Heart left ventricle (tissue), 16 donors: ENCODE results near the gene AGPAT3. TPM values are rescaled to one million over a fixed set of nuclear protein-coding genes. Genes with fewer than 3 reads are reported as not detected.

Experiments
- ATAC-seq, 4 donors: fragments of 200-7000 bp; cut with Tn5 transposase; one replicate each; pipeline ENCODE4 v1.9.1; 2020 to 2022; ENCODE audit warnings: moderate library complexity in 4 of 4, mild to moderate bottlenecking in 3 of 4, moderate number of reproducible peaks in 1 of 4
- DNase-seq, 5 donors: peaks; one replicate each; pipeline ENCODE4 v3.0.0-alpha.2; 2020
- H3K27ac ChIP-seq, 12 donors: fragments of 200-600 bp; sonication (generic) in 4 of 12; one replicate each; pipeline versions ENCODE4 v1.5.0 to v1.8.0; 2016 to 2022; ENCODE audit warnings: mild to moderate bottlenecking in 2 of 12
- H3K27me3 ChIP-seq, 9 donors: fragments of 200-600 bp; sonication (generic) in 2 of 9; one replicate each; pipeline versions ENCODE4 v1.5.1 to v1.8.0; 2016 to 2022; ENCODE audit warnings: mild to moderate bottlenecking in 3 of 9
- H3K36me3 ChIP-seq, 9 donors: fragments of 200-600 bp; sonication (generic) in 2 of 9; one replicate each; pipeline versions ENCODE4 v1.5.0 to v1.8.0; 2018 to 2022; ENCODE audit warnings: mild to moderate bottlenecking in 2 of 9
- H3K4me1 ChIP-seq, 12 donors: fragments of 200-600 bp; sonication (generic) in 4 of 12; one replicate each; pipeline versions ENCODE4 v1.5.0 to v1.8.0; 2016 to 2022; ENCODE audit warnings: mild to moderate bottlenecking in 3 of 12
- H3K4me3 ChIP-seq, 12 donors: fragments of 200-600 bp; sonication (generic) in 4 of 12; one replicate each; pipeline versions ENCODE4 v1.5.0 to v1.8.0; 2017 to 2022; ENCODE audit warnings: mild to moderate bottlenecking in 9 of 12, moderate library complexity in 4 of 12
- H3K9me3 ChIP-seq, 12 donors: fragments of 200-600 bp; sonication (generic) in 4 of 12; one replicate each; pipeline versions ENCODE4 v1.5.0 to v1.8.0; 2016 to 2022; ENCODE audit warnings: mild to moderate bottlenecking in 1 of 12
- POLR2A ChIP-seq, 2 donors: fragments of 450-650 bp; IDR thresholded peaks; one replicate each; pipeline ENCODE4 v1.6.1; 2017; ENCODE audit warnings: antibody characterized with exemption in 2 of 2, mild to moderate bottlenecking in 2 of 2, moderate library complexity in 2 of 2
- WGBS, 4 donors: extraction: QIAGEN DNeasy Blood & Tissue Kit in 2 of 4; methylation state at CpG; one replicate each; pipeline versions ENCODE4 v1.1.5 to v1.1.7; 2013 to 2018; 5-methylcytosine and 5-hydroxymethylcytosine counted together
- intact Hi-C, 10 donors: fragments of 100-400 bp; cut with DNase I; formaldehyde crosslinking; loops; one replicate each; pipeline versions ENCODE4 v1.11.1 to v1.14.2; 2022
- polyA plus RNA-seq, 2 donors: library from polyadenylated mRNA; stranded (reverse); fragments of 200-250 nt; gene quantifications; one replicate each; pipeline ENCODE4 v1.2.3, GENCODE V29; 2013
- total RNA-seq, 9 donors: library from RNA; depleted of rRNA in 2 of 9; stranded (reverse); fragments of >200 nt in 2 of 9; fragmentation: NEBNext Ultra II Directional in 3 of 9; extraction: Animal tissue kit (Norgen Biotek cat#: 25700) in 3 of 9; gene quantifications; one replicate each; pipeline versions ENCODE4 v1.1.0 to v1.2.4, GENCODE V29; 2016 to 2023
- TF ChIP-seq, protein P1 (sequence below), 12 donors: fragments of 200-600 bp; sonication (generic) in 4 of 12; IDR thresholded peaks; one replicate each; pipeline versions ENCODE4 v1.5.0 to v1.8.0; 2018 to 2022; ENCODE audit warnings: antibody characterized with exemption in 12 of 12, mild to moderate bottlenecking in 5 of 12
- donor health status: ischemic (EF 13 %, LVEDD 7.1; RV severe dilation, severe dysfunction).
- donor health status: healthy with polysubstance abuse.
- donor health status: DM: no; HTN: yes; CAD: no.
- donor health status: DM: no; HTN: no; CAD: no.
- donor health status: ischemic (EF 25% LVEDD 6.9; RV normal size, moderate dysfunction).
- donor health status: ischemic (EF 25% LVEDD 5.7; RV mildly dilated, moderate dysfunction).
- donor health status: healthy.
- donor health status: DM: yes; HTN: yes; CAD: no.
- donor health status: ischemic (EF 35%, LVEDD 5.7; RV mildly dilated, moderate dysfunction).
- donor health status: nonischemic (EF 11% LVEDD 7.7; RV severe dilation, severe dysfunction).
- donor health status: DM: yes; HTN: yes; CAD: no.
- donor health status: PGD.
- donor health status: ischemic (EF 29% LVEDD 5.4; RV normal size, mild dysfunction).
- donor health status: nonischemic (EF 23%, LVEDD 6.1; RV moderate dilation, normal function).

The AGPAT3 gene
- total and polyA plus RNA-seq, 11 donors, result 26.6 to 86.0 (median 64.5) TPM

DNA sequence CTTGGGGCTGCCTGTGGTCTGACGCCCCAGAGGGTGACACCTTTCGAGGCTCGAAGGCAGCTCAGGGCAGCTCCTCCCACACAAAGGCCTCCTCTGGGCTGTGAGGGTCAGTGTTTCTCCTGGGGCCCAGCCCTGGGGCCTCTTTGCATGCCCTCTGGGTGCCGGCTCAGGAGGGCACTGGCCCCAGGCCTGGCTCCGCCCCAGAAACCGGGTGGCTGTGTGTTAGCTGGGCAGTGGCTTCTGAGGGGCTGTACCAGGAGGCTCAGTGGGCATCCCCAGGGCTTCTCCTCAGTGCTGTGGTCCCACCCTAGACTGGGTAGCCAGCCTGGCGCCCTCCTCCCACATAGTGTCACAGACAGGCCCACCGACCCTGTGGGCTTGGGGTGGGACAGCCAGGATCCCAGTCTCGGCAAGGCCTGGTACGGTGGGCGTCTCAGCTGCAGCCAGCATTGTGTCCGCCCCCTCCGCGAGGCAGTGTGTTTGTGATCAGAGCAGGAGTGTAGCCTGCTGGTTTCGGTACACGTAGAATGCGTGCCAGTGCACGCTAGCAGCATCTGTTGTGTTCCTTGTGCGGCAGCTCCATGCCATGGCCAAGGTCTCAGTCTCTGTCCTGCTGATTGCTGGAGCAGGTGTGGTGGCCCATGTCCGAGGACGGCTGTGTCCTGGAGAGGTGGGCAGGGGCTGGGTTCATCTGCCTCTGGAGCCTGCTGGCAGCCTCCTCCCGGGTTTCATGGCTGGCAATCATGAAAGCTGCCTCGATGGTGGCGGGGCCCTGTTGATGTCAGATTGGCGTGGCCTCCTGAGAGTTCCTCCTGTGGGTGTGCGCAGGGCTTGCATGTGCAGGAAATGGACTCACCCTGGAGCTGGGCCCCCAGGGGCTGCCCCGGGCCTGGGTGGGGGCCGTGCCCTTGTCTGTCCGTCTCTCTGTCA is 47.6 kb upstream of the AGPAT3 start:
- Histone ChIP-seq H3K27ac (peak overlapping the region in 1 of 12 donors; percentile 58), H3K36me3 (no peaks in the 10 kb centered on the region), H3K4me3 (no peak overlapping the region), H3K4me1 (peaks cover 0 to 39% (median 0%) of the 10 kb centered on the region in 12 donors), H3K27me3 (no peaks in the 10 kb centered on the region), H3K9me3 (peaks cover 0 to 9% (median 2%) of the 10 kb centered on the region in 12 donors)
- ATAC-seq (peak in 1 of 4 donors; percentile 33), DNase-seq (peak in 2 of 5 donors; percentile 25 to 62)
- intact Hi-C loops, result loop anchor here in 3 of 10 donors (10.0 kb wide), 3 partner anchors 67 to 487 kb away; partner anchors contain the start of gene PFKL (in 1 of the 3)
- TF ChIP-seq, protein P1, sequence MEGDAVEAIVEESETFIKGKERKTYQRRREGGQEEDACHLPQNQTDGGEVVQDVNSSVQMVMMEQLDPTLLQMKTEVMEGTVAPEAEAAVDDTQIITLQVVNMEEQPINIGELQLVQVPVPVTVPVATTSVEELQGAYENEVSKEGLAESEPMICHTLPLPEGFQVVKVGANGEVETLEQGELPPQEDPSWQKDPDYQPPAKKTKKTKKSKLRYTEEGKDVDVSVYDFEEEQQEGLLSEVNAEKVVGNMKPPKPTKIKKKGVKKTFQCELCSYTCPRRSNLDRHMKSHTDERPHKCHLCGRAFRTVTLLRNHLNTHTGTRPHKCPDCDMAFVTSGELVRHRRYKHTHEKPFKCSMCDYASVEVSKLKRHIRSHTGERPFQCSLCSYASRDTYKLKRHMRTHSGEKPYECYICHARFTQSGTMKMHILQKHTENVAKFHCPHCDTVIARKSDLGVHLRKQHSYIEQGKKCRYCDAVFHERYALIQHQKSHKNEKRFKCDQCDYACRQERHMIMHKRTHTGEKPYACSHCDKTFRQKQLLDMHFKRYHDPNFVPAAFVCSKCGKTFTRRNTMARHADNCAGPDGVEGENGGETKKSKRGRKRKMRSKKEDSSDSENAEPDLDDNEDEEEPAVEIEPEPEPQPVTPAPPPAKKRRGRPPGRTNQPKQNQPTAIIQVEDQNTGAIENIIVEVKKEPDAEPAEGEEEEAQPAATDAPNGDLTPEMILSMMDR (IDR thresholded peaks at IDR 0.05), result no peak
- no peak for TF ChIP-seq POLR2A (IDR thresholded peaks at IDR 0.05)
- WGBS, 4 donors, result 81 to 94% (median 91%) methylated on average over 12 to 29 of the region's 29 CpGs

DNA sequence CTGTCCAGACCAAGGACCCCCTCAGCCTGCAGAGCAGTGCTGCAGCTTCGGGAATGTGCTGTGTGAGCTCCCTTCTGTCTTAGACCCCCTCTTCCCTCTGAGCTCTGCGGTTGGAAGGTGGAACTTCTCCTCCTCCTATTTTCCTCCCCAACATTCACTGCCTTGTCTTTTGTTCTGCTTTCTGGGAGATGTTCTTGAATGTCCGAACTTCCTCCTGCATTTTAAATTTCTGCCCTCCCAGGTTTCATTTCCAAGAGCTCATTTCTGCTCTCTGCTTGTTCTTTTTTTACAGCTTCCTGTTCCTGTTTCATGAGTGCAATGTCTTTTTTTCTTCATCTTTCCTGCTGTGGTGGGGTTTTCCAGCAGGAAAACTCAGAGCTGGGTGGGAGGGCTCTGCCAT is 46.3 kb upstream of the AGPAT3 start:
- TF ChIP-seq, protein P1 (IDR thresholded peaks at IDR 0.05), result no peak
- no peak for TF ChIP-seq POLR2A (IDR thresholded peaks at IDR 0.05)
- H3K27ac ChIP-seq, result peak overlapping the region in 1 of 12 donors; percentile 58
- peak in 2 of 5 donors; percentile 3 to 30 for DNase-seq
- 80 to 86% (median 83%) methylated on average over 3 of the region's 3 CpGs for WGBS, 4 donors
- peaks cover 0 to 33% (median 0%) of the 10 kb centered on the region in 12 donors for H3K4me1 ChIP-seq
- ATAC-seq, result peak in 1 of 4 donors; percentile 8
- no peak overlapping the region for H3K4me3 ChIP-seq
- intact Hi-C loops, result loop anchor here in 3 of 10 donors (10.0 kb wide), 3 partner anchors 66 to 486 kb away; partner anchors contain the start of gene PFKL (in 1 of the 3)
- no peaks in the 10 kb centered on the region for H3K36me3 ChIP-seq
- peaks cover 0 to 9% (median 2%) of the 10 kb centered on the region in 12 donors for H3K9me3 ChIP-seq
- no peaks in the 10 kb centered on the region for H3K27me3 ChIP-seq

DNA sequence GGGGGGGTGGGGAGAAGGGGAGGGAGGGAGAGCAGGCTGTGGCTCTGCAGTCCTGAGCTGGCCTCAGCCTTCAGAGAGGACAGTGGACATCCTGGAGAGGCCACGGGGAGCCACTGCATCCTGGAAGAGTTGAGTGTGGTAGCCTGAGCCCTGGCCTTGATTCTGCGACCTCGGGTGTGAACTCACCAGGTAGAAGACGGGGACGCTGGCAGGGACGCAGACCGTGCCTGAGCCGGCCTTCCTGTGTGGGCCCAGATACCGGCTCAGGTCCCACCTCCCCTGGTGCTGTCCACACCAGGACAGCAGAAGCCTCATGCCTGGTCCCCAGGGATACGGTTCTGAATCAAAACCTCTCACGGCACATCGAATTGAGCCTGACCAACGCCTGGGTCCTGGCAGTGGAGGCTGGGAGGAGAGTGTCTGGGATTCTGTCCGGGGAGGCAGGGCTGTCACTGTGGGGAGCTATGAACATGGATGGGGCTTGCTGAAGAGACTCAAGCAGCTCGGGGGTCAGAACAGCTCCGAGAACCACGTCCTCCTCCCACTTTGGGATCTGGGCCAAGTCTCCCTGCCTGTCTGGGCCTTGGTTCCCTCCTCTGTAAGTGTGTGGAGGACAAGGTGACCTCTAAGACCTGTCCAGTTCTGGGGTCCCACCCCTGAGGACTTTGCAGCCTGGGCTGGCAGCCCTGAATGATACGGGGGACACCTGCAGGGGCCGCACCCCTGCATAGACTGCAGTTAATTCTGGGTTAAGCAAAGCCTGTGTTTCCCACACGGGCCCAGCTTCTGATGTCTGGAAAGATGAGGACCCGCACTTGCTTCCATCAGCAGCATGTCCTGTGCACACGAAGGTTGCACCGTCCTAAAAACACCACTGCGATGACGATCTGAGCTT is 45.3 kb upstream of the AGPAT3 start:
- Histone ChIP-seq H3K36me3 (no peaks in the 10 kb centered on the region), H3K27me3 (no peaks in the 10 kb centered on the region), H3K4me3 (no peak overlapping the region), H3K4me1 (peaks cover 0 to 33% (median 0%) of the 10 kb centered on the region in 12 donors), H3K27ac (peak overlapping the region in 1 of 12 donors; percentile 58), H3K9me3 (peaks cover 0 to 9% (median 2%) of the 10 kb centered on the region in 12 donors)
- intact Hi-C loops, result loop anchor here in 3 of 10 donors (10.0 kb wide), 3 partner anchors 65 to 485 kb away; partner anchors contain the start of gene PFKL (in 1 of the 3)
- WGBS, 4 donors, result 87 to 94% (median 91%) methylated on average over 13 to 25 of the region's 25 CpGs
- DNase-seq (peak in 1 of 5 donors; percentile 50), ATAC-seq (no peak)
- no peak for TF ChIP-seq POLR2A (IDR thresholded peaks at IDR 0.05)
- TF ChIP-seq, protein P1 (IDR thresholded peaks at IDR 0.05), result no peak
